Measurements from ENCODE around the gene C9orf50. TPM values are rescaled to one million over a fixed set of nuclear protein-coding genes. Genes with fewer than 3 reads are reported as not detected.
A peak's percentile ranks its signal among the peaks of the same experiment; 100 is the strongest.
"Not testable (repeated sequence)": the region's sequence is repeated elsewhere in the genome, so short reads cannot be mapped to it uniquely, and the experiment has no call there.

C9orf50 gene
- total and polyA plus RNA-seq, 5 donors from 2014 or later: not detected

GRCh38 chr9:129597355-129598088, 23.4 kb downstream of the C9orf50 start:
- no peaks in the 10 kb centered on the region for H3K36me3 ChIP-seq (ENCODE audit: control insufficient read depth, insufficient read depth, low read length)
- Mint-ChIP-seq H3K27me3 (peaks cover 55% of the 10 kb centered on the region), H3K4me3 (peak overlapping the region in 3 of 4 donors; percentile 66 to 82 (median 74)), H3K4me1 (peaks cover 0 to 28% (median 8%) of the 10 kb centered on the region in 4 donors), H3K27ac (peak overlapping the region in 2 of 3 donors; percentile 54 to 55), H3K9me3 (no peaks in the 10 kb centered on the region), H3K36me3 (no peaks in the 10 kb centered on the region)
- DNase-seq (peak in 1 of 3 donors; percentile 65), ATAC-seq (ENCODE audit: low read depth in 2 of 2) (peak in 1 of 2 donors; percentile 38)
- H3K4me1 ChIP-seq (ENCODE audit: control insufficient read depth, insufficient read depth, low read length, poor library complexity, severe bottlenecking): peaks cover 16% of the 10 kb centered on the region
- H3K4me3 ChIP-seq (ENCODE audit: low read depth, low read length): peak overlapping the region; percentile 26
- no peaks in the 10 kb centered on the region for H3K27me3 ChIP-seq (ENCODE audit: control insufficient read depth, insufficient read depth, low read length)
- no peaks in the 10 kb centered on the region for H3K9me3 ChIP-seq (ENCODE audit: control insufficient read depth in 2 of 2, low read length in 2 of 2)
- H3K27ac ChIP-seq (ENCODE audit: insufficient read depth, low read length, poor library complexity, severe bottlenecking): peak overlapping the region; percentile 14

DNA sequence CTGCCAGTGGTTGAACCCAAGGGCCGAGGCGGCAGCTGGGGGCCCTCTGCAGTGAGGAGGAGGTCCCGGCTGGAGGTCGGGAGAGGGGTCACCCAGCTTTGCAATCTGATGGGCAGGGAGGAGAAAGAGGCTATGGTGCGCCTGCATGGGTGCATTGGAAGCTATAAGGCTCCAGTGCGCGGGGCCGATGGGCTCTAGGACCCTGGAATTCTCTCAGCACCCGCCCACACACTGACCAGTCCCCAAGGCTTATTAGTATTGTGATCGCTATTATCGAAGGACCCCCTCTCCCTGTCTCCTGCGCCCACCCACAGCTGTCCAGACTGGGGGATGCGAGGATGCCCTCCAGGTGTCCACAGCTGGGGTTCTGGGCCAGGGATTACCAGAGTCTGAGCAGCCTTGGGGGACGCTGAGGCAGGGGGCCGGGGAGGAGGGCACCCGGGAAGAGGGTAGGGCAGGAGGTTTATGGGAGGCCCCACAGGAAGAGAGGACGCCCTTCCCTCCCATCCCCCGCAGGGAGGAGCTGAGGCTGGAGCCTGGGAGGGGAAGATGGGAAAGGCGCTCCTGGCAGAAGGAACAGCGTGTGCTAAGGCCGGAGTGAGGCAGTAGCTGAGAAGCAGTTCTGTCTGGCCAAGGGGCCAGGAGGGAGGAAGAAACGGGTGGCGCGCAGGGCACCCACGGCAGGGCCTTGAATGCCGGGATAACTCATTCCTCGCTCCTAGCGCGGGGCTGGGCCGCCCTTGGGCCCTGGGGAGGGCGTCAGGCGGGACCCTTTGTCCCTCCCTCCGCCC, 24.2 kb downstream of the C9orf50 start:
- no peaks in the 10 kb centered on the region for H3K27me3 ChIP-seq (ENCODE audit: control insufficient read depth, insufficient read depth, low read length)
- peak overlapping the region; percentile 22 to 80 (median 58) for H3K4me3 Mint-ChIP-seq
- H3K36me3 Mint-ChIP-seq: no peaks in the 10 kb centered on the region
- H3K27ac ChIP-seq (ENCODE audit: insufficient read depth, low read length, poor library complexity, severe bottlenecking): no peak overlapping the region
- no peaks in the 10 kb centered on the region for H3K9me3 Mint-ChIP-seq
- H3K36me3 ChIP-seq (ENCODE audit: control insufficient read depth, insufficient read depth, low read length): no peaks in the 10 kb centered on the region
- peaks cover 16% of the 10 kb centered on the region for H3K4me1 ChIP-seq (ENCODE audit: control insufficient read depth, insufficient read depth, low read length, poor library complexity, severe bottlenecking)
- no peaks in the 10 kb centered on the region for H3K9me3 ChIP-seq (ENCODE audit: control insufficient read depth in 2 of 2, low read length in 2 of 2)
- peaks cover 55% of the 10 kb centered on the region for H3K27me3 Mint-ChIP-seq
- peaks cover 0 to 28% (median 10%) of the 10 kb centered on the region in 4 donors for H3K4me1 Mint-ChIP-seq
- peak overlapping the region in 1 of 3 donors; percentile 84 for H3K27ac Mint-ChIP-seq
- no peak for ATAC-seq (ENCODE audit: low read depth in 2 of 2)
- DNase-seq: no peak
- H3K4me3 ChIP-seq (ENCODE audit: low read depth, low read length): no peak overlapping the region

- H3K4me1 ChIP-seq (ENCODE audit: control insufficient read depth, insufficient read depth, low read length, poor library complexity, severe bottlenecking): peaks cover 16% of the 10 kb centered on the region
- Mint-ChIP-seq H3K27ac (peak overlapping the region in 1 of 3 donors; percentile 47), H3K36me3 (no peaks in the 10 kb centered on the region), H3K4me3 (peak overlapping the region in 3 of 4 donors; percentile 52 to 80 (median 64)), H3K27me3 (peaks cover 54% of the 10 kb centered on the region), H3K4me1 (peaks cover 0 to 28% (median 10%) of the 10 kb centered on the region in 4 donors), H3K9me3 (no peaks in the 10 kb centered on the region)
- H3K36me3 ChIP-seq (ENCODE audit: control insufficient read depth, insufficient read depth, low read length): no peaks in the 10 kb centered on the region
- no peak overlapping the region for H3K4me3 ChIP-seq (ENCODE audit: low read depth, low read length)
- no peak overlapping the region for H3K27ac ChIP-seq (ENCODE audit: insufficient read depth, low read length, poor library complexity, severe bottlenecking)
- H3K9me3 ChIP-seq (ENCODE audit: control insufficient read depth in 2 of 2, low read length in 2 of 2): no peaks in the 10 kb centered on the region
- DNase-seq: no peak
- no peak for ATAC-seq (ENCODE audit: low read depth in 2 of 2)
- no peaks in the 10 kb centered on the region for H3K27me3 ChIP-seq (ENCODE audit: control insufficient read depth, insufficient read depth, low read length)
Measured at GRCh38 chr9:129595903-129596540, 24.9 kb downstream of the C9orf50 start.

GRCh38 chr9:129595311-129595741, 25.6 kb downstream of the C9orf50 start:
- Histone ChIP-seq H3K4me1 (ENCODE audit: control insufficient read depth, insufficient read depth, low read length, poor library complexity, severe bottlenecking) (peaks cover 16% of the 10 kb centered on the region), H3K9me3 (ENCODE audit: control insufficient read depth in 2 of 2, low read length in 2 of 2) (no peaks in the 10 kb centered on the region), H3K27me3 (ENCODE audit: control insufficient read depth, insufficient read depth, low read length) (no peaks in the 10 kb centered on the region), H3K27ac (ENCODE audit: insufficient read depth, low read length, poor library complexity, severe bottlenecking) (no peak overlapping the region), H3K36me3 (ENCODE audit: control insufficient read depth, insufficient read depth, low read length) (no peaks in the 10 kb centered on the region), H3K4me3 (ENCODE audit: low read depth, low read length) (no peak overlapping the region)
- Mint-ChIP-seq H3K4me3 (peak overlapping the region in 1 of 4 donors; percentile 52), H3K9me3 (no peaks in the 10 kb centered on the region), H3K36me3 (no peaks in the 10 kb centered on the region), H3K27me3 (peaks cover 58% of the 10 kb centered on the region), H3K4me1 (peaks cover 0 to 28% (median 10%) of the 10 kb centered on the region in 4 donors), H3K27ac (peak overlapping the region in 1 of 3 donors; percentile 47)
- no peak for DNase-seq
- no peak for ATAC-seq (ENCODE audit: low read depth in 2 of 2)

DNA sequence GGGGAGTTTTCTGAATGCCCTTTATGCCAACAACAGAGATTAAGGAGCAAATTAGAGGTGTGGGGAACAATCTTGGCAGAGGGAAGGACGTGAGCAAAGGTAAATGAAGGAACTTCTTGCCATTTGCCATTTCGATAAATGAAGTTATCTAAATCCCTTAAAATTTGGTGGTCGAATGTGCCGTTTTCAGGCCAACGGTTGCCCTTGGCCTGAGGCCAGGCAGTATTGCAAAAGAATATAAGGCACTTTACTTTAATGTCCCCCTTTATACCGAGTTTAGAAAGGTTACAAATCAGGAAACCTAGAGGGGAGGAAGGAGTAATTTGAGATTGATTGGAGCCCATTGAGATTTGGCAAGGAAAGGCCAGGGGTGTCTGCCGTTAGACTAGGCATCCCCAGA, 26.3 kb downstream of the C9orf50 start:
- peaks cover 62% of the 10 kb centered on the region for H3K27me3 Mint-ChIP-seq
- H3K4me3 Mint-ChIP-seq: peak overlapping the region in 2 of 4 donors; percentile 15 to 43
- DNase-seq (no peak), ATAC-seq (ENCODE audit: low read depth in 2 of 2) (no peak)
- no peaks in the 10 kb centered on the region for H3K36me3 Mint-ChIP-seq
- peaks cover 0 to 28% (median 10%) of the 10 kb centered on the region in 4 donors for H3K4me1 Mint-ChIP-seq
- Histone ChIP-seq H3K4me1 (ENCODE audit: control insufficient read depth, insufficient read depth, low read length, poor library complexity, severe bottlenecking) (peaks cover 16% of the 10 kb centered on the region), H3K27ac (ENCODE audit: insufficient read depth, low read length, poor library complexity, severe bottlenecking) (no peak overlapping the region), H3K27me3 (ENCODE audit: control insufficient read depth, insufficient read depth, low read length) (no peaks in the 10 kb centered on the region), H3K36me3 (ENCODE audit: control insufficient read depth, insufficient read depth, low read length) (no peaks in the 10 kb centered on the region), H3K4me3 (ENCODE audit: low read depth, low read length) (no peak overlapping the region), H3K9me3 (ENCODE audit: control insufficient read depth in 2 of 2, low read length in 2 of 2) (no peaks in the 10 kb centered on the region)
- no peaks in the 10 kb centered on the region for H3K9me3 Mint-ChIP-seq
- H3K27ac Mint-ChIP-seq: peak overlapping the region in 1 of 3 donors; percentile 24

DNA sequence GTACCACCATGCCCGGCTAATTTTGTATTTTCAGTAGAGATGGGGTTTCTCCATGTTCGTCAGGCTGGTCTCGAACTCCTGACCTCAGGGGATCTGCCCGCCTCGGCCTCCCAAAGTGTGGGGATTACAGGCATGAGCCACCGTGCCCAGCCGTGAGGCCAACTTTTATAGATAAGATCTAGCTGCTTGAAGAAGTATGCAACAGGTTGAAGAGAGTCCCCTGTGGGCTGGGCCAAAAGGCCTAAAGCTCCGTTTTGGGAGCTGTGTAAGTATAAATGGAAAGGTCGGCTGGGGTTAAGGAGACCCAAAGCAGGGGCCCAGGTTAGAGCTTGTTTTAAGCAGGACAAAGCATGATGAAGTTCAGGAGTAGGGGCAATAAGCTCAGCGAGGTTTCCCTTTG, 28.1 kb downstream of the C9orf50 start:
- not testable (repeated sequence) for H3K9me3 Mint-ChIP-seq; H3K36me3 Mint-ChIP-seq; H3K4me1 ChIP-seq (ENCODE audit: control insufficient read depth, insufficient read depth, low read length, poor library complexity, severe bottlenecking); H3K4me3 ChIP-seq (ENCODE audit: low read depth, low read length); H3K4me3 Mint-ChIP-seq; H3K27ac Mint-ChIP-seq; ATAC-seq (ENCODE audit: low read depth in 2 of 2); H3K27ac ChIP-seq (ENCODE audit: insufficient read depth, low read length, poor library complexity, severe bottlenecking); H3K27me3 ChIP-seq (ENCODE audit: control insufficient read depth, insufficient read depth, low read length); H3K36me3 ChIP-seq (ENCODE audit: control insufficient read depth, insufficient read depth, low read length); H3K9me3 ChIP-seq (ENCODE audit: control insufficient read depth in 2 of 2, low read length in 2 of 2); DNase-seq
- peaks cover 0 to 23% (median 4%) of the 10 kb centered on the region in 4 donors for H3K4me1 Mint-ChIP-seq
- H3K27me3 Mint-ChIP-seq: peaks cover 53% of the 10 kb centered on the region

GRCh38 chr9:129591916-129592315, 29.0 kb downstream of the C9orf50 start:
- no peaks in the 10 kb centered on the region for H3K27me3 ChIP-seq (ENCODE audit: control insufficient read depth, insufficient read depth, low read length)
- H3K36me3 ChIP-seq (ENCODE audit: control insufficient read depth, insufficient read depth, low read length): no peaks in the 10 kb centered on the region
- Mint-ChIP-seq H3K9me3 (peaks cover 0 to 1% (median 0%) of the 10 kb centered on the region in 7 donors), H3K4me3 (no peak overlapping the region), H3K27me3 (peaks cover 51% of the 10 kb centered on the region), H3K4me1 (peaks cover 0 to 29% (median 8%) of the 10 kb centered on the region in 4 donors), H3K27ac (no peak overlapping the region), H3K36me3 (no peaks in the 10 kb centered on the region)
- H3K27ac ChIP-seq (ENCODE audit: insufficient read depth, low read length, poor library complexity, severe bottlenecking): no peak overlapping the region
- H3K4me3 ChIP-seq (ENCODE audit: low read depth, low read length): no peak overlapping the region
- H3K4me1 ChIP-seq (ENCODE audit: control insufficient read depth, insufficient read depth, low read length, poor library complexity, severe bottlenecking): peaks cover 3% of the 10 kb centered on the region
- H3K9me3 ChIP-seq (ENCODE audit: control insufficient read depth in 2 of 2, low read length in 2 of 2): no peaks in the 10 kb centered on the region
- DNase-seq (no peak), ATAC-seq (ENCODE audit: low read depth in 2 of 2) (no peak)
